GM19099 (cell line): ENCODE measurements around the gene ETHE1.

ENCODE experiments used
- POLR2A ChIP-seq: IDR thresholded peaks from 3 replicates; pipeline ENCODE4 v1.6.1; 2011; ENCODE audit warnings: low read depth; ENCODE audit not compliant: insufficient read length; ENCODE audit errors: extremely low read depth

Gene ETHE1

DNA sequence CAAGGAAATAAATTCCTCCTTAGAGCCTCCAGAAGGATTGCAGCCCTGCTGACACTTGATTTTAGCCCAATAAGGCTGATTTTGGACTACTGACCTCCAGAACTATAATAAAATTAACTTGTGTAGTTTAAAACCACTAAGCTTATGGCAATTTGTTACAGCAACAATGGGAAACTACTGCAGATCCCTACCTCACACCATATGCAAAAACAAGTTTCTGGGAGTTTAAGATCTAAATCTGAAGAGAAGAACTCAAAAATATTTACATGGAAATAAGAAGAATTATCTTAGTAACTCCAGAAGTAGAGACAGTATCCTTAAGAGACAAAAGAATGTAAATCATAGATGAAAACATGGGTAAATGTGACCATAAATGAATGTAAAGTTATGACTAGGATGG, 11.9 kb upstream of the ETHE1 start:
- no peak for TF ChIP-seq POLR2A

DNA sequence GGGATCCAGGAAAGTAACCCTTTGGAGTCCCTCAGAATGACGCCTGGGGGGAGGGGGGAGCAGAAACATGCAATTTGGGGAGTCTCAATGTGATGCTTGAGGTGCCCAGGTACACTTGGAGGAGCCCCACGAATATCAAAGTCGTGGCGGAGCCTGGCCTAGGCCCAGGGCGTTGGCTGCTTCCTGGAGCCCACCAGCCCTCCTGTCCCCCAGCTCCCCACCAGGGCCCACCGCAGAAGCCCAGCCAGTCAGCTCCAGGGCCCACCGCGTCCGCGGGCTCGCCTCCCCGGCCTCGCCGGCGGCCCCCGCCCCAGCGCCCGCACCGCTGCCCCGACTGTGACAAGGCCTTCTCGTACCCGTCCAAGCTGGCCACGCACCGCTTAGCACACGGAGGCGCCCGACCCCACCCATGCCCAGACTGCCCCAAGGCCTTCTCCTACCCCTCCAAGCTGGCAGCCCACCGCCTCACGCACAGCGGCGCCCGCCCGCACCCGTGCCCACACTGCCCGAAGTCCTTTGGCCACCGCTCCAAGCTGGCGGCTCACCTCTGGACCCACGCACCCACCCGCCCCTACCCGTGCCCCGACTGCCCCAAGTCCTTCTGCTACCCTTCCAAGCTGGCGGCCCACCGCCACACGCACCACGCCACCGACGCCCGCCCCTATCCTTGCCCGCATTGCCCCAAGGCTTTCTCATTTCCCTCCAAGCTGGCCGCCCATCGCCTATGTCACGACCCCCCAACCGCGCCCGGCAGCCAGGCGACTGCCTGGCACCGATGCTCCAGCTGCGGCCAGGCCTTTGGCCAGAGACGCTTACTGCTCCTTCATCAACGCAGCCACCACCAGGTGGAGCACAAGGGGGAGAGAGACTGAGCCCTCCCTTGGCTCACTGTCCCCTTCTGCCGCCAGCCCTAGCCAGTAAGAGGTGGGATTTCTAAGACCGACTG, 8.1 kb upstream of the ETHE1 start:
- no peak for TF ChIP-seq POLR2A

DNA sequence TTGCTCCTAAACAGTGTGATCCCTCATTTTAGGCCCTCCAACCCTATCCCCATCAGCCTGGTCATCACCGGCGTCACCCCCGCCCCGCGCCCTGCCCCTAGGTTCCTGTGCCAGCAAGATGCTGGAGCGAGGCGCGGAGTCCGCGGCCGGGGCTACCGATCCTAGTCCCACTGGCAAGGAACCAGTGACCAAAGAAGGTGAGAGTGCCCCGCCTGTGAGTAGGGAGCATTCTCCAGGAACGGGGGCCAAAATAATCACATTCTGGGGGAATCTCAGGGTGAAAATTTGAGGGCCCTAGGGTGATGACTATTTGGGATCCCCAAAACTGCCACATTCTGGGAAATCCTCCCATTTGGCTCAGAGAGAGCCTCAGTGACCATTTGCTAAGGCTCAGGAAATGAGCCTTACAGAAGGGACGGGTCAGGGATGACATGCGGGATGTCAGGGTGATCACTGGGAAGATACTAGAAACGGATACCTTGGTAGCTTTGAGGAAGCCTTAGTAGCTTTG, 7.4 kb upstream of the ETHE1 start:
- TF ChIP-seq POLR2A: no peak

DNA sequence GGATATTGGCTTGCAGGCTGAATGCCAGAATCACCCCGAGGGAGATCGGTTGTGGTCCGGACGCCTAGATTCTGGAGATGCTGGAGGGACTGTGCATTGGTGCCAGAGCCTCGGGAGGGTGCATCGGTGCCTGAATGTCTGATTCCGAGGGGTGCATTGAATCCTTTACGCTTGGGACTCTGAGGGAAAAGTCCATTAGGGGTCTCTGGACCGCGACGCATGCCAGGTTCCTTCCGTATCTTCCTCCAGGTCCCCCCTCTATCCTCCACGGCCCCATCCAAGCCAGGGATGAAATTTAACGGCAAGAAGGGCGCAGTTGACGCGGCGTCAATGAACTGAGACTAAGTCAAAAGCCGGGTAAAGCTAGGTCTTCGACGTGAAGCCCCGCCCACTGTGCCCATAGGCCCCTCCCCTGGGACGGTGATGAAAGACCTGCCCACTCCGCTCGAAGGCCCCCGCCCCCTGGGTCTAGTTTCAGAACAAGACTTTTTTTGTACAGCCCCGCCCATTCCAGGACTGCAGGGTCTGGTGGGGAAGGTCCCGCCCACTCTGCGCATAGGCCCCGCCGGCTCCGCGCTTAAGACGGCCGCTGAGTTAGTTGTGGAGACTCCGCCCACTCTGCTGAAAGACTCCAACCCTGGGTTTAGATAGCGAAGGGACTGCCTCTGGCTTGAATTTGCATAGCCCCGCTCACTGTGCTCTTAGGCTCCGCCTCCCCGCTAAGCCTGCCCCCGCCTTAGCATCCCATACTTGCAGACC, 6.7 kb upstream of the ETHE1 start:
- no peak for TF ChIP-seq POLR2A

DNA sequence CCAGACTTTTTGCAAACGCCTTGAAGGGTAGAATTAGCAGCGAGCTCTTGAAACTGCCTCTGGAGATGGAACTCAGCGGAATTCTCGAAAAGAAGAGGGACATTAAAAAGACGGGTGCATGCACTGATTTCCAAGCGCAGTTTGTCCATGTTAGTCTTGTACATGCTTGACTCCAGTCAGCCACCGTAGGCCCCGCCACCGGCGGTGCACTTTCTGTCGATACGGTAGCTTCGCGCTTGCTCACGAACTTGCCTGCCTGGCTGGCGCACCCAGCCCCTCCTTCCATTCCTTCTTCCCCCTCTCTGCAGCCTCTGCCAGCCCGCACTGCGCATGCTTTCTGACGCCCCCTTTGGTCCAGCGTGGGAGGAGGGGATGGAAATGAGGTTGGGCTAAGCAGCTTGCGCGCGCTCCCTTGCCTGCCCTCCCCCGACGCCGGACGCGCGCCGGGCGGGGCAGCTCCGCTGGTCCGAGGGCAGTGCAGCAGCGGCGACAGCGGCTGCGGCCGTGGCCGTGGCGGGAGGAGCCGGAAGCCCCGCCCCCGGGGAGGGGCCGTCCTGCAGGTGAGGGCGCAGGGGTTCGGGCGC, 6.1 kb upstream of the ETHE1 start, which contains the start of gene ZNF575:
Gene ZNF575, plus strand, starts transcription at position 227 of the 584 bp plus-strand sequence. CDS start 1,235 bp downstream, outside the sequence.
- TF ChIP-seq POLR2A: peak; percentile 59

DNA sequence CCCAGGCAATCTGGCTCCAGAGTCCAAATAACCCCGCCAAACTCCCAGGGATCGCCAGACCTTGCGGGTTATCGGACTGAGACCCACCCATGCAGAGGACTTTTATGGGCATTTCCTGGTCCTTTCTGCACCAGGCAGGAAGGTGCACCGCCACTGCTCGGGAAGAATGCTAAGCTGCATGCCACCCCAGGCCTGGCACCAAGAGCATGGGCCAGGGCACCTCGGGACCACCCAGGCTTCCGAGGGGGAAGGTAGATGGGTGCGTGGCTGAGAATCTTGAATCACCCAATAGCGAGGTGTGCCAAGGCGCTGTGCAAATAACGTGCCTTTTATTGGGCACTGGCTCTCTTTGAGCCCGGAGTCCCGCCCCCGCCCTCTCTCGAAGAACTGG, 5.6 kb upstream of the ETHE1 start:
- TF ChIP-seq POLR2A: peak; percentile 2

DNA sequence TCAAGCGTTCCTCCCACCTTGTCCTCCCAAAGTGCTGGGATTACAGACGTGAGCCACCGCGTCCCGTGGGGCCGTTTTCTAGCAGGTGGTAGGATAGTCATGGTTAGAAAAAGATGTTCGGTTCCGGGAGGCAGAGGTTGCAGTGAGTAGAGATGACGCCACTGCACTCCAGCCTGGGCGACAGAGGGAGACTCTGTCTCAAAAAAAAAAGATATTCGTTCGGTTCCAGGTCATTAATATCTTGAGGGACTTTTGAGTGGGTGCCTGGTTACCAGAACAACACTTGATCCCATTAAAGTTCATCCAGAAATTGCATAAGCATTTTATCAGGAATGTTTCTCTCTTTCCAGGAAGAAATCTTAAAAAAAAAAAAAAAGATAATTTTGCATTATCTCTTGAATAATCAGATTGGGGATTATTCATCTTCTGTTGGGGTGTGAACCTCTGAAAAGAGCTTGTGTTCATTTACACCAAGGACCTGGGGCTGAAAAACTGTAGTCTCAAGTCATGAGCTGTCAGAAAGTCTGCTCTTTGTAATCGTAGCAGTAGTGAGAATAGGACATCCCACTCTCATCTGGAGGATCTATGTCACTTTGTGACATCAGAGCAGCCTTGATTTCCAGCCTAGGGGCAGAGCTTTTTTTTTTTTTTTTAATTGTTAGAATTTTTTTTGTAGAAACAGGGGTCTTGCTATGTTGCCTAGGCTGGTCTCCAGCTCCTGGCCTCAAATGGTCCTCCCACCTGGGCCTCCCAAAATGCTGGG, 1.0 kb upstream of the ETHE1 start:
- TF ChIP-seq POLR2A: no peak

DNA sequence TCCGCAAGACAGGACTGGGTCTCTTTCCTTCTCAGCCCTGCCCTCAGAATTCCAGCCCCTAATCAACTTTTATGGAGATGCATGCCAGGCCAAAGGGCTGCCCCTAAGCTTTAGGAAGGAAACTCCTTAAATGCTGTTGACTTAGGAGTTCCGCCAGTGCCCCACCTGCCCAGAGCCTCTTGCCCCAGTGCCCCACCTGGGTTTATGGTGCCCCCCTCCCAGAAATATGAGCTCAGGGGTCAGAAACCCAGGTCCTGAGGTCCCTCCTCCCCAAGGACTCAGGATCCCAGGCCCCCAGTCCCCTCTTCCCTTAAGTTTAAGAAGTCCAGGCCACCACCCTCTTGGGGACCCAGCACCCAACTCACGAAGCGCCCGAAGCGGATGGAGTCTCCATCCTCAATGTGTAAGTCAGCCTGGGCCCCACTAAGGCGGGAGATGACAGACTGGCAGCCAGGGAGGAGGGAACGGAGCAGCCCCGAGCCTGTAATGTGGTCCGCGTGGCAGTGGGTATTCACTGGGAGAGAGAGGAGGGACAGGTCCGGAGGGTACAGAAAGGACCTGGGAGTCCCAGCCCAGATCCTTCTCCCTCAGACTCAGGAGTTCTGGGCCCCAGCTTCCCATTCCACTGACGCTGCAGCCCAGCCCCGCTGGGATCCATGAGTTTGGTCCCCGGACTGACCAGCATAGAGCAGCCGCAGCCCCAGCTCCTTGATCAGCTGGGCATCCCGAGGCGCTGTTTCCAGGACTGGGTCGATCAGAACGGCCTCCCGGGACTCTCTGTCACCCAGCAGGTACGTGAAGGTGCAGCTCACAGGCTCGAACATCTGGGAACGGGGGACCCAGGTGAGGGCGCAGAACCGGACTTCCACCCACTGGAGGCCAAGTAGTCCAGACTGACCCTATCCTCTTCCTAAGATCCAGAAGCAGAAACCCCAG, 897 bp downstream of the ETHE1 start:
- TF ChIP-seq POLR2A: no peak

DNA sequence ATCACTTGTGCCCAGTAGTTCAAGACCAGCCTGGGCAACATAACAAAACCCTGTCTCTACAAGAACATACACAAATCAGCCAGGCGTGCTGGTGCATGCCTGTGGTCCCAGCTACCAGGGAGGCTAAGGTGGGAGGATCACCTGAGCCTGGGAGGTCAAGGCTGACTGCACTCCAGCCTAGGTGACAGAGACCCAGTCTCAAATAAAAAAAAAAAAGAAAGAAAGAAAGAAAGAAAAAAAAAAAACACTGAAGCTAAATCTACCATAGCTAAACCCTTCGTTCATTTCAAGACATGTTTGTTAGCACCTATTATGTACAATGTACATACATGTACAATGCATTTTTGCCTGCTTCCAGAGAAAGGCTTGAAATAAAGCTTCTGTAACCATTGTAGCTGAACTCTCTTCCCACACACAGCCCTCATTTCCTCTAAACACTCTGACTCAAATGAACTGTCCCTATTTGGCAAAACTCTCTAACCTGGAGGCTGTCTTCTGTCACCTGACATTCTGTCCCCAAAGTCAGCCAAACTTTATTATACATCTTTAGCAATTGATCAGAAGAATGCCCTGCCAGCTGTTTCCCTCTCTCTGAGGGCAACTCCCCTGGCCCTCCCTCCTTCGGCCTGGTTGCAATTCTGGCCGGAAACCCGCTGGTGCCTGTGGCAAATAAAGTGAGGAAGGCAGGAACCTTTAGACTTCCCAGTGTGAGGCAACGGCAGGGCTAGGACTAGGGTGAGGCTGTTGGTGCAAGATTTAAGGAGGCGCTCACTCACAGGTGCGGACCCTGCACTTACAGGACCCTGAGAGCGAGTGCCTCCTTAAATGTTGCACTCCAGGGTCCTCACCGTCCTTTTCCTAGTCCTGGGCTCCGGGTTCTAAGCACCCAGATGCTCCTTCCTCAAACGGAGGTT, 1.8 kb downstream of the ETHE1 start:
- TF ChIP-seq POLR2A: peak; percentile 18

DNA sequence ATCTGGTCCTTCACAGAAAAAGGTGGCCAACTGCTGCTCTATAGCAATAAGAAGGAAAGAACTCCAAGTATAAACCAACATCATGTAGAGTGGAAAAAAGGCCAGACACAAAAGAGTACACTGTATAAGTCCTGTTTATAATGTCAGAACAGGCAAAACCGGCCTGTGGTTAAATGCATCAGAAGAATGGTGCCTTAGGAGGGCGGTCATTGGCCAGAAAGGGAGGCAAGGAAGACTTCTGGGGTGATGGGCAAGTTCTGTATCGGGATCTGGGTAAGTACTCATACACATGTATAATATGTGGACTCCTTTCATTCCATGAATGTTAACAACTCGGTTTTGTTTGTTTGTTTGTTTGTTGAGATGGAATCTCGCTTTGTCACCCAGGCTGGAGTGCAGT, 4.1 kb downstream of the ETHE1 start:
- no peak for TF ChIP-seq POLR2A

DNA sequence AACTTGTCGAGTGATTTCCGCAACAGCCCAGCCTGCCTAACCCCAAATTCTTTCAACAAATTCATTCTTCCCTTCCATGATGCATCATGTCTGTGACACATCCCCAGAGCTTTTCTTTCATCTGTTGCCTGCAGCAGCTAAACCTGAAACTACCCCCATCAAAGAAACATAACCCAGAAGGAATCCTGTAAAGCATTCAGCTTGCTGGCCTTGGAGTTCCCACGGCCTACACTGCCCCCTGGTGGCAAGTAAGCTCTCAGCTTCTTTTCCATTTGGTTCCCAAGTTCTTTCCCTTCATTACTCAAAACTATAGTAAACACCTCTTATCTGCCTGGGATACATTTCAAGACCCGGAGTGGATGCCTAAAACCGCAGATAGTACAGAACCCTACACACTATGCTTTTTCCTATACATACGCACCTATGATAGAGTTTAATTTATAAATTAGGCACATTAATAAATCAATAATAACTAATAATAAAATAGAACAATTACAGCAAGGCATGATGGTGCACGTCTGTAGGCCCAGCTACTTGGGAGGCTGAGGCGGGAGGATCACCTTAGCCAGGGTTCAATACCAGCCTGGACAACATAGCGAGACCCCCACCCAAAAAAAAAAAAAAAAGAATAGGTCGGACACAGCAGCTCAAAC, 7.4 kb downstream of the ETHE1 start:
- TF ChIP-seq POLR2A: no peak

DNA sequence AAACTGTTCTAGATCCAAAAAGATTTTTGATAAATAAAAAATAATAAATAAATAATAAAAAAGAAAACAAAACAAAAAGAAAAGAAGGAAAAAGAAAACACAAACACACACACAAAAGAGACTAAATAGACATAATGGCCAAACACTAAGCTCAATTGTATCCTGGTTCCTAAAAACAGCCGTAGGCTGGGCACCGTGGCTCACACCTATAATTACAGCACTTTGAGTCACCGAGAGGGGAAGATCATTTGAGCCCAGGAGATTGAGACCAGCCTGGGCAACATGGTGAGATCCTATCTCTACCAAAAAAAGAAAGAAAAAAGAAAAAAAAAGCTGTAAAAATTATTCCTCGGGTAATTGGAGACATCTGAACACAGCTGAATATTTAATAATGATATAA, 8.9 kb downstream of the ETHE1 start:
- TF ChIP-seq POLR2A: no peak

DNA sequence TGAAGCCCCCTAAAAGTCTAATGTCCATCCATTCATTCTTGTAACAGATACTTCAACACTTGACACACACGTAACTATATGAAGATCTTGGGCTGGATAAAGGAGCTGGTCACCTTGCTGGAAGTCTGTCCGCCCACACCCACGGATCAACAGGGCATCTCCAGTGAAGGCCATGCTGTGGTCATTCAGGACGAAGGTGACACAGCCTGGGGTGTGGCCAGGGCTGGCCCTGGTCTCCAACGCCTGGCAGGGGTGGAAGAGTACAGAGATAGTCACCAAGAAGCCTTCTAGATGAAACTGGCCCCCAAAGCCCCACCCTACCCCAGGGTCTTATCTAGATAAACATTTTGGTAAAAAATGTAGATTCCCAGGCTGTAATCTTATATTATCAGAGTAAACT, 15.7 kb downstream of the ETHE1 start:
- TF ChIP-seq POLR2A: no peak

DNA sequence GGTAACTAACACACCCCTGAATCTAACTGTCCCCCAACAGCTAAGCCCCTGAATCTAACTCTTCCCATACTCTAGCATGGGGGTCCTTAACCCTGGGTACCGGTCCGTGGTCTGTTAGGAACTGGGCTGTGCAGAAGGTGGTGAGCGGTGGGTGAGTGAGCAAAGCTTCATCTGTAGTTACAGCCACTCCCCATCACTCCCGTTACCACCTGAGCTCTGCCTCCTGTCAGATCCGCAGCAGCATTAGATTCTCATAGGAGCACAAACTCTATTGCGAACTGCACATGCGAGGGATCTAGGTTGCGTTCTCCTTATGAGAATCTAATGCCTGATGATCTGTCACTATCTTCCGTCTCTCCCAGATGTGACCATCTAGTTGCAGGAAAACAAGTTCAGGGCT, 16.3 kb downstream of the ETHE1 start:
- TF ChIP-seq POLR2A: no peak
